ENCODE data around the gene YTHDF2.

DNA sequence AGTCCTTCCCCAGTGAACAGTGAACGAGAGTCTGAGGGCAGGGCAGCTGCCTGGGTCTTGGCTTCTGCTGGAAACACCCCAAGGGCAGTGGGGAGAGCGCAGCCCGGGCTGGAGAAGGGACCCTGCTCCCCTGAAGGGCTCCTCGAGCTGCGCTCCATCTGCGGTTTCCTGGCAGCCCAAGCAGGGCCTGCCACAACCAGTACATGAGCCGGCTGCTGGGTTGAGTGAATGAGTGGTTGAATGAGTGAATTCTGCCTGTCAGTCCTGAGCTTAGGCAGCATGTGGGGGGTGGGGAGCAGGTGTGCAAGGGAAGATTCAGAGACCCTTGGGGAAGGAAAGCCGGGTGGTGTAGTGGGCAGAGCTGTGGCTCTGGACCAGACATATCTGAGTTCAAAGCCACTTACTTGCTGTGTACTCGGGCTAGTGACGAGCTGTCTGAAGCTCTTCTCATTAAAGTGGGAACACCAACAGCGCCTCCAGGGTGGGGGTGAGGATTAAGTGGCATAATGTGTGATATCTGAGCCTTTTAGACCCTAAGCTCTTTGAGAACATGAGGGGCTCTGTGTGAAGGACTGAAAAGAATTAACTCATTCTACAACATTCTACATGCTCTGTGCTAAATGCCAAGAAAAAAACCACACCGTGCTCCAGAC is 78.9 kb downstream of the YTHDF2 start:
- TF ChIP-seq, protein P1, sequence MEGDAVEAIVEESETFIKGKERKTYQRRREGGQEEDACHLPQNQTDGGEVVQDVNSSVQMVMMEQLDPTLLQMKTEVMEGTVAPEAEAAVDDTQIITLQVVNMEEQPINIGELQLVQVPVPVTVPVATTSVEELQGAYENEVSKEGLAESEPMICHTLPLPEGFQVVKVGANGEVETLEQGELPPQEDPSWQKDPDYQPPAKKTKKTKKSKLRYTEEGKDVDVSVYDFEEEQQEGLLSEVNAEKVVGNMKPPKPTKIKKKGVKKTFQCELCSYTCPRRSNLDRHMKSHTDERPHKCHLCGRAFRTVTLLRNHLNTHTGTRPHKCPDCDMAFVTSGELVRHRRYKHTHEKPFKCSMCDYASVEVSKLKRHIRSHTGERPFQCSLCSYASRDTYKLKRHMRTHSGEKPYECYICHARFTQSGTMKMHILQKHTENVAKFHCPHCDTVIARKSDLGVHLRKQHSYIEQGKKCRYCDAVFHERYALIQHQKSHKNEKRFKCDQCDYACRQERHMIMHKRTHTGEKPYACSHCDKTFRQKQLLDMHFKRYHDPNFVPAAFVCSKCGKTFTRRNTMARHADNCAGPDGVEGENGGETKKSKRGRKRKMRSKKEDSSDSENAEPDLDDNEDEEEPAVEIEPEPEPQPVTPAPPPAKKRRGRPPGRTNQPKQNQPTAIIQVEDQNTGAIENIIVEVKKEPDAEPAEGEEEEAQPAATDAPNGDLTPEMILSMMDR (IDR thresholded peaks at IDR 0.05): no peak
- TF ChIP-seq POLR2A (IDR thresholded peaks at IDR 0.05): no peak
